Parietal lobe (tissue), 2 donors: ENCODE measurements around the gene OR9G1. TPM values are rescaled to one million over a fixed set of nuclear protein-coding genes. Genes with fewer than 3 reads are reported as not detected.

ENCODE experiments used
- small RNA-seq: library from RNA; depleted of rRNA; stranded (forward); fragments of <200 nt; gene quantifications from one replicate; pipeline ENCODE3, GENCODE V24; 2014; ENCODE audit warnings: low replicate concordance
- total RNA-seq: library from RNA; depleted of rRNA; stranded (reverse); fragments of >200 nt; gene quantifications from one replicate; pipeline ENCODE4 v1.2.3, GENCODE V29; 2014

The OR9G1 gene, protein sequence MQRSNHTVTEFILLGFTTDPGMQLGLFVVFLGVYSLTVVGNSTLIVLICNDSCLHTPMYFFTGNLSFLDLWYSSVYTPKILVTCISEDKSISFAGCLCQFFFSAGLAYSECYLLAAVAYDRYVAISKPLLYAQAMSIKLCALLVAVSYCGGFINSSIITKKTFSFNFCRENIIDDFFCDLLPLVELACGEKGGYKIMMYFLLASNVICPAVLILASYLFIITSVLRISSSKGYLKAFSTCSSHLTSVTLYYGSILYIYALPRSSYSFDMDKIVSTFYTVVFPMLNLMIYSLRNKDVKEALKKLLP
- total RNA-seq: not detected

DNA sequence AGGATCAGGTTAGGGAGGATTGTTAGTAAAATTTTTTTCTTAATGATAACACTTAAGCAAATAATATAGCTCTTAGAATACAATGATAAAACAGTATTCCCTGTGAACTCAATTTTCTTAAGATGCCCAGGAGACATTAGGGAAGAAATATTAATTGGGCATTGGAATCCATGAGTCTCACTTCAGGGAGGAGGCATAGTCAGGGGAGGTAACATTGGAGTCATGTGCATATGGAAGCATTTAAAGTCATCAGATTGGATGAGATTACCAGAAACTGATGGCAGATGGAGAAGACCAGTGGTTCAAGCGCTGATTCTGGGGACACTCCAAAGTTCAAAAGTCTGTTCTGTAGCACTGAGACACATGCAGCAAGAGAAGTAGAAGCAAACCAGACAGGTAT is at the start of gene OR9G1:
Gene OR9G1 (plus strand): TSS at position 301 of the 400 bp plus-strand sequence. CDS start 1,293 bp downstream, outside the sequence.

DNA sequence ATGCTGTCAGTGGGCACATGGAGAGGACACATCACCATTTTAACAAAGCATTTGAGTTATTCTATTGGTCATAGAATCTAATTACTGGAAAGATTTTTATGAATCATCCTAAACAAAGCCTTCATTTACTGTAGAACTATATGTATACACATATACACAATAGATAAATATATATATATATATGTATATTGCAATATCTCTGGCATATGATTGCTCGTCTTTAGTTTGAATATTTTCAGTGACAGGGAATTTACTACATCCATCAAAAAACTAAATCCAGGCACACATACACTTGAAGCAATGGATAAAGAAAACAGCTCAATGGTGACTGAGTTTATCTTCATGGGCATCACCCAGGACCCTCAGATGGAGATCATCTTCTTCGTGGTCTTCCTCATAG is 35.5 kb upstream of the OR9G1 start, which contains the start of gene OR5AR1:
Gene OR5AR1 (plus strand): TSS at position 301 of the 400 bp plus-strand sequence. CDS start 0 bp downstream, at position 301.

DNA sequence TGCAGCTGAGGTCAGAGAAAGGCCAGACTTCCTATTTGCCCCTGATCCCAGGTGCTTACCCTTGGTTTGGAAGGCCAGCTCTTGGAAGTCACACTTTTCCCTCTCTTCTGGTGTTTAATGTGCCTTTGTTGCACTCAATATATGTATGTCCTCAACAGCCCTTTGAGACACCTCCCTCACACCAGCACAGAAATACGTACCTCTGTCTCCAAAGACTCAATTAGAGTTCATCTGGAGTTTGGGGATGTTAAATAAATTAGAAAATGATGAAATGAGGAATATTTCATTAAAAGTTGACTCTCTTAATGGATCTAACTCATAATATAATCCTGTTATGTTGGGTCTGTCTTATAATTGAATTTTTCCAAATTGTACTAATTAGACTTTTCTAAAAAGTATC is 49.7 kb downstream of the OR9G1 start, which contains the start of gene OR9G4:
Gene OR9G4 (minus strand): TSS at position 101 of the 400 bp plus-strand sequence. CDS start 4,931 bp downstream, outside the sequence.

Small RNA genes within 50 kb of the gene (small RNA-seq; reads per million reads assigned to genes)
- gene AP001803.1 (not detected), gene AP004245.1 (not detected), gene MIR6128 (not detected)

Other genes starting within 250 kb of the OR9G1 start
- not detected for gene OR5M3, start 225.7 kb upstream of the OR9G1 start, total RNA-seq
- gene OR5M8, start 207.7 kb upstream of the OR9G1 start, total RNA-seq: not detected
- gene OR5M11, start 155.8 kb upstream of the OR9G1 start, total RNA-seq: not detected
- not detected for gene OR5M10, start 121.4 kb upstream of the OR9G1 start, total RNA-seq
- not detected for gene OR5M1, start 84.2 kb upstream of the OR9G1 start, total RNA-seq
- gene OR5AP2, start 56.7 kb upstream of the OR9G1 start, total RNA-seq: not detected
- not detected for gene OR5AR1, start 35.4 kb upstream of the OR9G1 start, total RNA-seq
- not detected for gene OR9G4, start 49.6 kb downstream of the OR9G1 start, total RNA-seq